Measurements from ENCODE around the gene EFHD1. TPM values are rescaled to one million over a fixed set of nuclear protein-coding genes. Genes with fewer than 3 reads are reported as not detected.

EFHD1 gene
- total and polyA plus RNA-seq, 9 of the 15 experiments (the other 6 are each of a cell fraction or from before 2014, with no cell fraction given), result 0.66 to 9.1 (median 2.0) TPM

DNA sequence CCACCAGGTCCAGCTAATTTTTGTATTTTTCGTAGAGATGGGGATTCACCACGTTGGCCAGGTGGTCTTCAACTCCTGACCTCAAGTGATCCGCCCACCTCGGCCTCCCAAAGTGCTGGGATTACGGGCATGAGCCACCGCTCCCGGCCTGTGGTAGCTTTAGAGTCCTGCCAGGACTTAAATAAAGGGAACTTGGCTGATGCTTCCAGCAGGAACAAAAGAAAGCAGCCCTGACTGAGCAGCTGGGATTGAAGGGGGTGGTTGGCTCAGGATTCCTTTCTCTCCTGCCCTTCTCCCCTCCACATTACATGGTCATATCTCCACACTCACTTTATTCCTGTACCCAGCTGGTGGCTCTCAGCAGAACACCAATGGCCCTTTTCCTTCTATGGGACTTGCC, 20.0 kb downstream of the EFHD1 start:
- Histone ChIP-seq H3K9me3 (replicated peaks; ENCODE audit: control insufficient read depth, insufficient read depth, low read depth, low read length) (no peaks in the 10 kb centered on the region), H3K9me1 (ENCODE audit: control insufficient read depth, insufficient read depth, low read length) (no peaks in the 10 kb centered on the region), H3K9ac (ENCODE audit: insufficient read depth in 1 of 2, low read depth in 2 of 2, low read length in 2 of 2) (no peak overlapping the region), H3K36me3 (ENCODE audit: control insufficient read depth, insufficient read depth, low read length) (no peaks in the 10 kb centered on the region), H3K4me1 (replicated peaks in 1 of 2; ENCODE audit: control insufficient read depth in 2 of 2, insufficient read depth in 2 of 2, low read length in 2 of 2) (no peaks in the 10 kb centered on the region; a peak in 1 of 5 replicates), H3K79me2 (ENCODE audit: control insufficient read depth, insufficient read depth, low read length) (no peaks in the 10 kb centered on the region), H3K27ac (ENCODE audit: extremely low read depth, low read depth, low read length) (no peak overlapping the region), H3K4me2 (ENCODE audit: insufficient read depth, low read length) (no peak overlapping the region), H4K20me1 (replicated peaks; ENCODE audit: control insufficient read depth, insufficient read depth, low read length) (no peaks in the 10 kb centered on the region), H3K27me3 (ENCODE audit: control insufficient read depth in 2 of 2, insufficient read depth in 2 of 2, low read length in 2 of 2) (peaks cover 0 to 15% of the 10 kb centered on the region in 2 experiments; a peak in 1 of 5 replicates), H3K4me3 (no peak overlapping the region), H2AFZ (ENCODE audit: low read depth, low read length) (no peak overlapping the region)
- no TSS peak for BruUV-seq (replicated peaks)
- ChIA-PET CTCF (ENCODE audit: low intra/inter-chr PET ratio) (no interaction called here), POLR2A (no interaction called here)
- ATAC-seq (no peak), DNase-seq (ENCODE audit: extremely low read depth in 1 of 4, low spot score in 3 of 4) (no peak), FAIRE-seq (no peak)
- TF ChIP-seq CEBPB (tag; IDR thresholded peaks at IDR 0.05), result no peak
- TF ChIP-seq ELF1 (tag; IDR thresholded peaks at IDR 0.05), result no peak
- no peak for TF ChIP-seq NR2C2 (CRISPR knock-in tag; IDR thresholded peaks at IDR 0.05)
- TF ChIP-seq NR2C2 (tag; IDR thresholded peaks at IDR 0.05), result no peak
- no peak for TF ChIP-seq NCOA4 (IDR thresholded peaks at IDR 0.05; ENCODE audit: partially characterized antibody)
- no peak for TF ChIP-seq TARDBP (IDR thresholded peaks at IDR 0.05)
- no peak for TF ChIP-seq ZNF561 (CRISPR knock-in tag; conservative IDR thresholded peaks at IDR 0.05)
- no peak for TF ChIP-seq POLR2A (conservative IDR thresholded peaks at IDR 0.05)
- no peak for TF ChIP-seq ZNF445 (CRISPR knock-in tag; IDR thresholded peaks at IDR 0.05; ENCODE audit: low read depth)
- TF ChIP-seq ZNF354B (CRISPR knock-in tag; IDR thresholded peaks at IDR 0.05), result no peak
- TF ChIP-seq, protein P1, sequence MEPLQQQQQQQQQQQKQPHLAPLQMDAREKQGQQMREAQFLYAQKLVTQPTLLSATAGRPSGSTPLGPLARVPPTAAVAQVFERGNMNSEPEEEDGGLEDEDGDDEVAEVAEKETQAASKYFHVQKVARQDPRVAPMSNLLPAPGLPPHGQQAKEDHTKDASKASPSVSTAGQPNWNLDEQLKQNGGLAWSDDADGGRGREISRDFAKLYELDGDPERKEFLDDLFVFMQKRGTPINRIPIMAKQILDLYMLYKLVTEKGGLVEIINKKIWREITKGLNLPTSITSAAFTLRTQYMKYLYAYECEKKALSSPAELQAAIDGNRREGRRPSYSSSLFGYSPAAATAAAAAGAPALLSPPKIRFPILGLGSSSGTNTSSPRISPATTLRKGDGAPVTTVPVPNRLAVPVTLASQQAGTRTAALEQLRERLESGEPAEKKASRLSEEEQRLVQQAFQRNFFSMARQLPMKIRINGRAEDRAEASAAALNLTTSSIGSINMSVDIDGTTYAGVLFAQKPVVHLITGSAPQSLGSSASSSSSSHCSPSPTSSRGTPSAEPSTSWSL (CRISPR knock-in tag; IDR thresholded peaks at IDR 0.05; ENCODE audit: borderline replicate concordance), result no peak
- in situ Hi-C loops (cut with MboI) (no loop called here), intact Hi-C loops (cut with micrococcal nuclease) (no loop called here)
- WGBS (ENCODE audit: insufficient coverage, low coverage, missing lambda C conversion rate), result 43% methylated on average over 7 of the region's 7 CpGs

Data from K562 (cell line).